Peyer's patch (tissue), 4 donors: ENCODE results near the gene SDF2L1. TPM values are rescaled to one million over a fixed set of nuclear protein-coding genes. Genes with fewer than 3 reads are reported as not detected.
A peak's percentile ranks its signal among the peaks of the same experiment; 100 is the strongest.

Experiments
- DNase-seq, 3 donors: peaks; one replicate each; pipeline ENCODE4 v3.0.0-alpha.2; 2017 to 2019
- H3K27ac ChIP-seq, 4 donors: fragments of 200-600 bp; sonication (generic); one replicate each; pipeline ENCODE4 v1.5.1; 2016 to 2019
- H3K27me3 ChIP-seq, 2 donors: fragments of 200-600 bp; sonication (generic); one replicate each; pipeline ENCODE4 v1.5.1; 2019
- H3K36me3 ChIP-seq, 3 donors: fragments of 200-600 bp; sonication (generic); one replicate each; pipeline ENCODE4 v1.5.1; 2016 to 2019
- H3K4me1 ChIP-seq, 4 donors: fragments of 200-600 bp; sonication (generic); one replicate each; pipeline ENCODE4 v1.5.1; 2016 to 2019
- H3K4me3 ChIP-seq, 4 donors: fragments of 200-600 bp; sonication (generic); 1 replicate in 3 of 4; 2 replicates in 1 of 4; pipeline ENCODE4 v1.5.1; 2016 to 2019; ENCODE audit warnings: mild to moderate bottlenecking in 1 of 4
- H3K9me3 ChIP-seq, 4 donors: fragments of 200-600 bp; sonication (generic); one replicate each; pipeline ENCODE4 v1.5.1; 2016 to 2019; ENCODE audit warnings: mild to moderate bottlenecking in 1 of 4
- CTCF ChIP-seq, 6 experiments: fragments of 450-650 bp in 4 of 6; fragments of 200-600 bp in 2 of 6; sonication (generic) in 1 of 6; IDR thresholded peaks; one replicate each; pipeline ENCODE4 v1.5.1; 2017 to 2019; ENCODE audit warnings: antibody characterized with exemption in 6 of 6, mild to moderate bottlenecking in 3 of 6, moderate library complexity in 1 of 6
- POLR2A ChIP-seq, 2 donors: fragments of 450-650 bp; IDR thresholded peaks; one replicate each; pipeline ENCODE4 v1.5.1; 2017; ENCODE audit warnings: antibody characterized with exemption in 2 of 2, mild to moderate bottlenecking in 2 of 2, moderate library complexity in 2 of 2
- total RNA-seq, 4 donors: library from RNA; depleted of rRNA; stranded (reverse); fragments of >200 nt; gene quantifications; one replicate each; pipeline ENCODE4 v1.1.0, GENCODE V29; 2016

SDF2L1 gene
- total RNA-seq, 4 donors from 2014 or later: 14.9 to 49.2 (median 30.0) TPM

DNA sequence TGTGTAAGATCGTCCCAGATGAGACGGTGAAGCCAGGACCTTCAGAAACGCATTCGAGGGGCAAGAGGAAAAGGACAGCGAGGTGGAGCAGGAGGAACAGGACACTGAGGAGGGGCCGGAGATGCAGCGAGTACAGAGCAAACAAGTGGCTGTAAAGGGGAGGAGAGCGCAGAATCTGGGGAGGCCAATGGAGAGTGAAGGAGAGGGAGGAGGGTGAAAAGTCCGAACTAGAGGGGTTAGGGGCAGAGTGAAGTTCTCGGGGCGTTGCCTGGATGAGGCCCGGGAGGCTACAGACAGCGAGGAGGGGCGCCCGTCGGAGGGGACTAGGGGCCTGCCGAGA, 14.9 kb downstream of the SDF2L1 start:
- peak overlapping the region in 1 of 4 donors; percentile 75 for H3K27ac ChIP-seq
- DNase-seq: no peak
- no peaks in the 10 kb centered on the region for H3K36me3 ChIP-seq
- no peak for TF ChIP-seq POLR2A (IDR thresholded peaks at IDR 0.05)
- TF ChIP-seq CTCF (IDR thresholded peaks at IDR 0.05): no peak
- H3K9me3 ChIP-seq: no peaks in the 10 kb centered on the region
- no peaks in the 10 kb centered on the region for H3K27me3 ChIP-seq
- peaks cover 4 to 19% (median 5%) of the 10 kb centered on the region in 4 donors for H3K4me1 ChIP-seq
- peak overlapping the region; percentile 51 to 81 (median 62) for H3K4me3 ChIP-seq

- H3K36me3 ChIP-seq: no peaks in the 10 kb centered on the region
- peak; percentile 87 to 93 (median 89) for DNase-seq
- H3K9me3 ChIP-seq: no peaks in the 10 kb centered on the region
- peak overlapping the region; percentile 51 to 81 (median 62) for H3K4me3 ChIP-seq
- peaks cover 1 to 14% (median 3%) of the 10 kb centered on the region in 4 donors for H3K4me1 ChIP-seq
- TF ChIP-seq CTCF (IDR thresholded peaks at IDR 0.05): peak; percentile 25 to 51 (median 34)
- peak in 1 of 2 donors; percentile 30 for TF ChIP-seq POLR2A (IDR thresholded peaks at IDR 0.05)
- H3K27ac ChIP-seq: peak overlapping the region in 2 of 4 donors; percentile 20 to 75
- no peaks in the 10 kb centered on the region for H3K27me3 ChIP-seq
Observed at GRCh38 chr22:21657360-21658032, 15.4 kb downstream of the SDF2L1 start.

GRCh38 chr22:21659864-21660525, 17.9 kb downstream of the SDF2L1 start:
- TF ChIP-seq POLR2A (IDR thresholded peaks at IDR 0.05) (no peak), CTCF (IDR thresholded peaks at IDR 0.05) (no peak)
- Histone ChIP-seq H3K4me3 (no peak overlapping the region), H3K9me3 (no peaks in the 10 kb centered on the region), H3K36me3 (no peaks in the 10 kb centered on the region), H3K27me3 (no peaks in the 10 kb centered on the region), H3K27ac (no peak overlapping the region), H3K4me1 (peaks cover 0 to 10% (median 2%) of the 10 kb centered on the region in 4 donors)
- DNase-seq: no peak

GRCh38 chr22:21660904-21661303, 18.8 kb downstream of the SDF2L1 start:
- H3K27me3 ChIP-seq: no peaks in the 10 kb centered on the region
- TF ChIP-seq CTCF (IDR thresholded peaks at IDR 0.05): no peak
- TF ChIP-seq POLR2A (IDR thresholded peaks at IDR 0.05): no peak

DNA sequence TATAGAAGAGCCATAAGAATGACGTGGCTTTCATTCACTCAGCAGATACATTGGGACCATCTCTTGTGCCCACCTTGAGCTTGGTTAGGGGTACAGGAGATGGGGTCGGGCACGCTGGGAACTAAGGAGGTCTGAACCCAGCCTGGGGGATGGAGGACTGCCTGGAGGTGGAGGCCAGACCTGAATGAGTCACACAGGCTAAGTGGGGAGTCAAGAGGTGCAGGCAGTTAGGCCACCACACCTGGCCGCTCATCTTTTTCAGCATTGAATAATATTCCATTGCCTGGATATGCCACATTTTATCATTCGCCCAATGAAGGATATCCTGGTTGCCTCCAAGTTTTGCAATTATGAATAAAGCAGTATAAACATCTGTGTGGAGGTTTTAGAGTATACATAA, 19.9 kb downstream of the SDF2L1 start:
- DNase-seq: no peak
- H3K27ac ChIP-seq: no peak overlapping the region
- H3K27me3 ChIP-seq: no peaks in the 10 kb centered on the region
- H3K4me3 ChIP-seq: no peak overlapping the region
- H3K36me3 ChIP-seq: no peaks in the 10 kb centered on the region
- no peak for TF ChIP-seq POLR2A (IDR thresholded peaks at IDR 0.05)
- TF ChIP-seq CTCF (IDR thresholded peaks at IDR 0.05): no peak
- H3K9me3 ChIP-seq: no peaks in the 10 kb centered on the region
- peaks cover 0 to 16% (median 2%) of the 10 kb centered on the region in 4 donors for H3K4me1 ChIP-seq

More at GRCh38 chr22:21660904-21661303, 18.8 kb downstream of the SDF2L1 start:
- no peaks in the 10 kb centered on the region for H3K9me3 ChIP-seq
- H3K4me3 ChIP-seq: no peak overlapping the region
- H3K4me1 ChIP-seq: peaks cover 0 to 13% (median 2%) of the 10 kb centered on the region in 4 donors
- no peaks in the 10 kb centered on the region for H3K36me3 ChIP-seq
- no peak for DNase-seq
- H3K27ac ChIP-seq: no peak overlapping the region
